ENCODE measurements around the gene ERF. TPM values are rescaled to one million over a fixed set of nuclear protein-coding genes. Genes with fewer than 3 reads are reported as not detected.

Gene ERF
- total RNA-seq, 1 donor from 2014 or later: 19.2 TPM

DNA sequence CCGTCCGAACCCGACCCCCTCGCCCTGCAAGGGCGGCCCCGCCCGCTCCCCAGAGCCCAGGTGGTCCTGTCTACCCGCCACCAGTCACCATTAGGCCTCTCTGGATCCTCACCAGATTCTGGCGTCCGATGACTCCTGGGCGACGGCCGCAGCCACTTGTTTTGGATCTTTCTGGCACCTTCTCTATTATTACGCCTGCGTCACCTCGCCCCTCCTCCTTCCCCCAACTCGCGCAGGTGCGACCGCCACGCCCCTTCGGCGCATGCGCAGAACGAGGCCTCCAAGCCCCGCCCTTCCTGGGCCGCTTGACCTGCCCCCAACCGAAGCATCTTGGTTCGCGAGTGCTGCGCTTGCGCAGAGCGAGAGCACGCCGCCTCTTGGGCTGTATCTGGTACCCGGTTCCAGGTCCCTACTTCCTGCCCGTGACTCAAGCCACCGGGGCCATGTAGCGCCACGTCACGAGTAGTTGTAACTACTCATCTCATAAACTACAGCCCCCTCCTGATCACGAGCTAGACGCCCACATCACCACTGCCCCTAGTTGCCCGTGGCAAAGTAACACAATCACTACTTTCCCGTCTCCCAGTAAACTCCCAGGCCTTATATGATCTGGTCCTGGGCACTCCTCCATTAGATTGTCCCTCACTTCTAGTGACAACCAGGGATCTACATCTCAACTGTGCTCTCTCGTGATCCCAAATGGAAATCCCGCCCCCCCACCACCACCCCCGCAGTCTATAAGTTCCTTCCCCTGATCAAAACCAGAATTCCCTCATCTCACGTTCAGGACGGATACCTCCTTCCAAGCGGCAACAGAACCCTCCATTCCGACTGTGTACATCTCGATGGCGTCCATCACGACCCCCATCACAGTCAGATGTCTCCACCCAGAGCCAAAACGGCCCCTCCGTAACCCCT, 37.1 kb downstream of the ERF start, which contains the start of gene DEDD2:
DEDD2 (minus strand) TSS at position 158 of the 918 bp plus-strand sequence. CDS start 670 bp downstream, outside the sequence.
- peak; percentile 96 to 97 for DNase-seq (ENCODE audit: low read depth in 2 of 2)

DNA sequence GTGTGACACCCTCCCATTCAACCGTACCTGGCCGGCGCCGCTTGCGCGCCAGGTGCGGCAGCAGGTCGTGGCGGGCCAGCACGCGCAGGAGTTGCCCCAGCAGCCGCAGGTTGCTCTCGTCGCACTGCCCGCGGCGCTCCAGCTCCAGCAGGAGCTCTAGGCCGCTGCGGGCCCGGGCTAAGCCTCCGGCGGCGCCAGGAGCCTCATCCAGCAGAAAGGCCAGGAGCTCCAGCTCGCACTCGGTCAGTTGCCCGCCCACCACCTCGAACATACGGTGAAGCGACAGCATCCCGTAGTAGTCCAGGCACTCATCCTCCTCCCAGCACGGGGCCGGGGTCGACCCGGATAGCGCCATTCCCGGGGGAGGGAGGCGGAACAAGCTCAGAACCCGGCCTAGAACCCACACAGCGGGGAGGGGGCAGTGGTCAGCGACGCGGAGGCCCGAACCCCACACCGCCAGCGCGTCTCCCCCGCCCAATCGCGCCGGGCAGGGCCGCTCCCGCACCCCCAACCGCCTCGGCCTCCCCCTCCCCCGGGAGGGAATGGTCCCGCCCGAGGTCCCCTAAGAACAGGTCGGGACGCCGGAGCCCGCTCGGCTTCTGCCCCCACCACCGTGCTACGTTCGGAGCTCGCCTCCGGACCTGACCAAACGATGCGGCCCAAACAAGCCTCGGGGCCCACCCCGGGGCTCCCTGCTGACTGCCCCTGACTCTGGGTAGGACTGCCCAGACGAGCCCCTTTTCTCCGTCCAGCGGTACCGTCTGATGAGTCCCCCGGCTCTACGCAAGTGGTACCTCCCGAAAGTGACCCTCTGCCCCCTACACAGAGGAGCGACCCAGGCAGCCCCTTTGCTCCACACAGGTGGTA, 38.0 kb downstream of the ERF start:
- peak; percentile 39 to 52 for DNase-seq (ENCODE audit: low read depth in 2 of 2)

DNA sequence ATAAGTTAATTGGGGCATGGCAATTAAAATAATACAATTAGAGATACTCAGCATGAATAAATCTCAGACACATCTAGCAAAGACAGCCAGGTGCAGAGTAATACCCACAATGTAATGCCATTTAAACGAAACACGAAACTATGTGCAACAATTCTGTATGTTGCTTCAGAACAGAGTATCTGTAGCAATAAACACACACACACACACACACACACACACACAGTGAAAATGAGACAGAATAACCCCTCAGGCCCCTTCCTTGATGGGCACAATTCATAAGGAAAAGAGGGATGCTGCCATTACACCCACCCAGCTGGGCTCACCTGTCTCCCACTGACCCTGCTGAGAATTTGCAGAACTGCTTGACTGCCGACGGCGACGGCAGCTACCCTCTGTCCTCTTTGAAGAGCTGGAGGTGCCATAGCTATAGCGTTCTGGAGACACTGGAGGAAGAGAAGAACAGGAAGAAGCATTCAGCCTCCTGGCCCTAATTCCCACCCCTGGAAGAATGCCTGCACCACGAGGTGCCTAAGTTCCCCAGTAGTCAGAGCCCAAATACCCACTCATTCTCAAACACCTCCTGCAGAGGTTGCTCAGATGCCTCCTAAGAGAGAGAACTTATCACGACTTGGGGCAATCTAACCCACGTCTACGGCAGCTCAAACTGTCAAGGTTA, 40.0 kb downstream of the ERF start:
- DNase-seq (ENCODE audit: low read depth in 2 of 2): no peak

DNA sequence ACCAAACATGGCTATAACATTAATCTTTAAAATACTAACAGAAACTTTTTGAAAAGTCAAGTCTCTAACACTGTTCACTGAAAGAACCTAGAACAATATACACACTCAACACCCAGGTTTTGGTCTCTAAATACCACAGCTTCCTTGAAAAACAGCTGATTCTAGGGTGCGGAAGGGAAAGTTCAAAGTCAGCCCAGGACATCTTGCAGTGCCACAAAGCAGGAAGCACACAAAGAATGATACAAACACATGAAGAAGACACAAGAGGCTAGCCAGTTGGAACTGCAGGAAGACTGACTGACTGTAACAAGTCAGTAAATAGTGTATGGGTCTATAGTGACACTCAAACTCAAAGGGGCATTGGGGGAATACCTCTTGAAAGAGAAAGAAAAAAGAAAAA, 42.0 kb downstream of the ERF start:
- no peak for DNase-seq (ENCODE audit: low read depth in 2 of 2)

DNA sequence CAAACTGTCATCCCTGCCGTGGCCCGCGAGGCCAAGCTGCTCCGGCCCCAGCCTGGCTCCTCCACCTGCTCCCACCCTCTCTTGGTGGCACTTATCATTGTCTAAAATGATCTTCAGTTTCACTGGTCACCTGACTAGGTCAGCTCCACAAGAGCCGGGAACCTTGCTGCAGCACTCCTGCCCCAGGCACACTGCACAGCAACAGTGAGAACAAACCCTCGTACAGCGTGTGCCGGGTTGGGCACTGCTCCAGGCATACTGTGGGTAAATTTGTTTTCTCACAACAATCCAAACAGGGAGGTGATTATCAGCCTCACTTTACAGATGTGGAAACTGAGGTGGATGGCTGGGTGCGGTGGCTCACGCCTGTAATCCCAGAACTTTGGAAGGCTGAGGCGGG, 46.3 kb downstream of the ERF start:
- DNase-seq (ENCODE audit: low read depth in 2 of 2): no peak

DNA sequence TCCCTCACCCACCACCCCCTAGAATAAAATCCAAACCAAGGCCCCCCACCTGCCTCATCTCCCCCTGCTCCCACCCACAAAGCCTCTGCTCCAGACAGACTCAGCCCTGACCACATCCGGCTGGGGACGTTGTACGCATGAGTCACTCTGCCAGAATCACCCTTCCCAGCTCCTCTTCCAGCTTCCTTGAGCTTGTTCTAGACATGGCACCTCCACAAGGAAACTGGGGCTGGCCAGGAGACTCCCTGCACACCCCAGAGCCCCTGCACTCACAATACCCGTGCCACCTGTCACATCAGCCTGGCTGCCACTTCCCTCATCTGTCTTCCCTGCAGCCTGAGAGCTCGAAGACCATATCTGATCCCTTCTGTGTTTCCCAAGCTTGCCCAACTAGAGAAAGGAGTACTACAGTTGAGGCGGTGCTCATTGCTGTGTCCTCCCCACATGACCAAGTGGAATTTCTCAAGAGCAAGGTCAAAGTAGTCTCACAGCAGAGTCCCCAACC, 47.1 kb downstream of the ERF start:
- peak in 1 of 2 donors; percentile 85 for DNase-seq (ENCODE audit: low read depth in 2 of 2)

DNA sequence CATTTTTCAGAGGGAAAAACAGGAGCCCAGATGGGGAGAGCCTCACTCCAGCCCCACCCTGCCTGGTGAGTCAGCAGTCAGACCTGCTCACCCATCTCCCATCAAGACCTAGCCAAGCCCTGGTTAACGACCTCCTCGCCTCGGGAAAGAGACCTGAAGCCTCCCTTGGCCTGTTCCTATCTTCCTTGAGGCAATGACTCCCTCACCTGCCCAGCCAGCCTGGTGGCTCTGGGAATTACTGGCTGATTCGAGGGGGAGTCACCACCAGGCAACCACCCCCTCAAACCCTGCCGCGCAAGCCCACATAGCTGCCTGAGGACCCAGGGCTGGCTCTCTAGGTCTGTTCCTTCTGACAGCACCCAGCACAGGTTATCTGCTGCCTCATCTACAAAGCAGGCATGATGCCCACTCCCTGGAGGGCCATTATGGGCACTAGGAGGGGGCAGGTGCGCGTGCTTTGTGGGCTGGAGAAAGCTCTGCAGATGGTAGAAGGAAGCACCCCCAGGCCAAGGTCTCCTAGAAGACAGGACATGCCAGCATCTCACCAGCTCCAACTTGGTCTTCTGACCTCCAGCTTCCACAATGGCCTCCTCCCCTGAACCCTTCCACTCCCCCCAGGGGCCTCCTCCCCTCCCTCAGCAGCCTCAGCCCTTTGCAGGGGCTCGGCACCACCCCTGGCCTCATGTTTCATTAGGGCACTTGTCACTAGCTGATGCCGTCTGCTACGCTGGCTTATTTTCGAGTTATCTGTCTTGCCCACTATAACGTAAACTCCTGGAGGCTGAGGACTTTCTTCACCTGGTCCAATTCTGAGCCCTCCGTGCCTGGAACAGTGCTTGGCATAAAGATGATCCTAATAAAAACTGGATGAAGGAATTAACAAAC, 47.8 kb downstream of the ERF start:
- DNase-seq (ENCODE audit: low read depth in 2 of 2): peak in 1 of 2 donors; percentile 26

DNA sequence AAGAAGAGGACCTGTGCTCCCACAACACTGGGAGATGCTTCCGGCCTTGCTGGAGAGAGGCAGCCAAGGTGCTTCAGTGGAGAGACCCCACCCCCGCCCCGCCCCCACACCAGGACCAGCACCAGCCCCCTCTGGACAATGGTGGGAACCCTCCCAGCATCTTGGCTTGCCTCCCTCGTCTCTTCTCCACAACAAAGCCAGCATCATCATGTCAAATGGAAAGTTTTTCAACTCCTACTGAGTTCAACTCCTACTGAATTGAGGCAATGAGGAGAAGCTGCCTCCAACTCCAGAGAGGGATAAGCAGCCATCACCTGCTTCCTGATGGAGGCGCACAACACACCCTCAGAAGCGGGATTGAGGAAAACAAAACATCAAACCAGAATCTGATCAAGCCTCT, 50.3 kb downstream of the ERF start:
- DNase-seq (ENCODE audit: low read depth in 2 of 2): no peak

DNA sequence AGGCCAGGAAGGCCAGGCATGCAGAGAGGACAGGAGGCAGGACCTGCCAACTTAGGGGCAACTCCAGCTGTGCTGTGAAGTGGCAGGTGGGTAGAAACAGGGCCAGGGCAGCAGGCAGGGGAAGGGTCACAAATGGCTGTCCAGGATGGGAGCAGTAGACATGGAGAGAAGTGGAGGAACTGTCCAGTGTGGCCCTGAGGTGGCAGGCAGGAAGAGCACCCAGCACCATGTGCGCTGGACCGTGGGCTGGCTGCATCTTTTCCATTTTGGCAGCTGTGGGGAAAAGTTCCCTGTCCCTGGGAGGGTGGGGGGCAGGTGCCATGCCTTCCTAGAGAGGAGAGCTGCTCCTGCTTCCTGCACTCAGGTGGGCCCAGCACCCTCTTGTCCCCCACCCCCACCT, 51.2 kb downstream of the ERF start:
- DNase-seq (ENCODE audit: low read depth in 2 of 2): no peak

DNA sequence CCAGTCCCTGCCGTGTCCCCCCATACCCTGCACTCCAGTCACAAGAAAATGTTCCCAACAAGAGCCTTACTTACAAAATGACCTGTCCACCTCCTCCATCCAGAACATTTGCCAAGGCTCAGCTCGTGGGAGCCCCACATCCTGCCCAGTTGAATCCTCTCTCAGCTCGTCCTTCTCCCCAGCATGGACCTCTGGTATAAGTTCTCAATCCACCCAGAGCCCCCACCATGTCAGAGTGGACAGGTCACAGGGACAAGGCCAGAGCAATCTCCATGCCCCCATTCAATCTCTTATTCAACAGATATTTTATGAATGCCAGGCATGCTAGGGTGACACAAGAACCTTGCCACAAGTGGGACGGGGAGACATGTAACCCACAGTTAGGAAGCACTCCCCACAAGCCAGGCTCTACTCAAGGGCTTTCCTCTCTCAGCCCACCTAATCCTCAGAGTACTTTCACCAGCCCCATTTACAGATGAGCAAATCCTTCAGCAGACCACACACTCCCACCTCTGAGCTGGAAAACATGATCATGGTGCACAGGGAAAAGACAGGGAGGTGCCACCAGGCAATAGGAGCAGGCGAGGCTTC, 52.5 kb downstream of the ERF start:
- DNase-seq (ENCODE audit: low read depth in 2 of 2): no peak

DNA sequence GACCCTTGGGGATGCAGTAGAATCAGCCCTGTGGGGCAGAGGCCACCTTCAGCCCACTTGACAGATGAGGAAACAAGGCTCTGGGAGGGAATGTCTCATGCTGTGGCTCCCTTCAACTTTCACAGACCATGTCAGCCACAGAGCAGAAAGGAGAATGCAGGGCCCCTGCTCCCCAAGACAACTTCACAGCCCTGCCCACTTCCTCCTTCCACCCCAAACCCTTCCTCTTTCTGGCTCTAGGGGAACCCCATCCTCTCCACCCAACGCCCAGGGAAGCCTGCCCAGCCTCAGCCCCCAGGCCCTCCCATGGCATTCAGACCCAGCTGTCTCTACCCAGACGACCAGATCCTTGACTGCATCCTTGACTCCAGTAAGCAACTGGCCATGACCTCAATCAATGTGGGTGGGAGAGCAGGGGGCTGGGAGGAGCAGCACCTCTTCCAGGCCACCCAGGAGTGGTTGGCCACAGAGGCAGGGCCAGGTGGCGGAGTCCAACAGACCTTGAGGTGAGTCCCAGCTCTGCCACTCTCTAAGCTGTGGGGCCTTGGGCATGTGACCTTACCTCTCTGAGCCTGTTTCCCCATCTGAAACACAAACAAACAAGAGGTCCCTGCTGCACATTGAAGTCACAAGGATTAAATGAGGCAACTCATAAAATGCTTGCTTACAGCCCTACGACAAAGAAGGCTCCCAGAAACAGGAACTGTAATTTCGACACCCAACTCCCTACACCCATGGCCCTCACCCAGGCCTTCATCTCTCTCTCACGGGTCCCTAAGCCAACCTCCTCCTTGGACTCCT, 53.2 kb downstream of the ERF start:
- DNase-seq (ENCODE audit: low read depth in 2 of 2): no peak

DNA sequence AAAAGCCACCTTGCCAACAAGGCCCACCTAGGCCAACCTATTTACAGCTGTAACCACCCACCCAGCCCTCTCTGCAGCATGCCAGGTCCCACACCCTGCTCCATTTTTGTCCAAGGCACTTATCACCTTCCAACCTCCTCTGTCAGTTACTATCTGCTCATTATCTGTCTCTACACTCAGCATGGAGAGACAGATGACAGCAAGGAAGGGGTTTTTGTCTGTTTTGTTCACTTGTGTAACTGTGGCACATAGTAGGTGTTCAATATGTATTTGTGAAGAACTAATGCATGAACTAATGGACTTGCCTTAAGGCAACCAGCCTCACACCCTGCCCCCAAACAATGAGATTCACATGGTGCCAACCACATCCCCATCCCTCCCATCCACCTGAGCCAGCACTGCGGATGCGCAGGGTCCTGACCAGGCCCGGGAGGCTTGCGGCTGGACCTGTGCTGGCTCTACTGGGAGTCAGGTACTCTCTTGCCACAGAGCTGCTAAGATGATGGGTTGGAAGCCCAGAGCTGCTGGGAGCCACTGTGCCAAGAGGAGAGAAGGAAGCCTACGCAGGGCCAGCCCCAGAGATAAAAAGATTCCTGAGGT, 54.7 kb downstream of the ERF start:
- no peak for DNase-seq (ENCODE audit: low read depth in 2 of 2)

DNA sequence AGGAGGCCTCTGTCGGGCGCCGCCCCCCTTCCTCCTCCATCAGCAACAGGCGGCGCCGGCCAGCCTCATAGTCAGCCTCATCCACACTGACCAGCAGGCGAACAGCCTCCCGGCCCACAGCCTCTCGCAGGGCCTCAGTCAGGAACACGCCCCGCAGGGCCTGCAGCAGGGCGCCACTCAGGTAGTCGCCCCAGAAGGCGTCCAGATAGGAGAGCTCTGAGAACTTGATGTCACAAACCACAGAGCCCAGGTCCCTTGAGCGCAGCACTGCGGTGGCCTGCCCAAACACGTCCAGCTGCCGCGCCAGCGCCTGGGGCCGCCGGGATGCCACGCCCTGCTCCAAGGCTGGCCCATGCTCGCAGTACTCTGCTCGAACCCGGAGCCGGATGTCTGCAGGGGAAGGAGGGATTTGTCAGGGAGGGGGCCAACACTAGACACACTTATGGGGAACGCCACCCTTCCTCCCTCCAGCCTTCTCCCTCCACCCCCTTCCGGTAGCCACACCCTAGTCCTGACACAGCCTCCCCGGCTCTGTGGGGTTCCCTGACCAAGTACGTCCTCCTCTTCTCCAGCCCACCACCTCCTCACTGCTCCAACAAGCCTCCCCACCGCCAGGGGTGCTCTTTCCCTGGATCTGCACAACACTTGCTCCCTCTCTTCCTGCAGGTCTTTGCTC, 55.4 kb downstream of the ERF start:
- no peak for DNase-seq (ENCODE audit: low read depth in 2 of 2)

DNA sequence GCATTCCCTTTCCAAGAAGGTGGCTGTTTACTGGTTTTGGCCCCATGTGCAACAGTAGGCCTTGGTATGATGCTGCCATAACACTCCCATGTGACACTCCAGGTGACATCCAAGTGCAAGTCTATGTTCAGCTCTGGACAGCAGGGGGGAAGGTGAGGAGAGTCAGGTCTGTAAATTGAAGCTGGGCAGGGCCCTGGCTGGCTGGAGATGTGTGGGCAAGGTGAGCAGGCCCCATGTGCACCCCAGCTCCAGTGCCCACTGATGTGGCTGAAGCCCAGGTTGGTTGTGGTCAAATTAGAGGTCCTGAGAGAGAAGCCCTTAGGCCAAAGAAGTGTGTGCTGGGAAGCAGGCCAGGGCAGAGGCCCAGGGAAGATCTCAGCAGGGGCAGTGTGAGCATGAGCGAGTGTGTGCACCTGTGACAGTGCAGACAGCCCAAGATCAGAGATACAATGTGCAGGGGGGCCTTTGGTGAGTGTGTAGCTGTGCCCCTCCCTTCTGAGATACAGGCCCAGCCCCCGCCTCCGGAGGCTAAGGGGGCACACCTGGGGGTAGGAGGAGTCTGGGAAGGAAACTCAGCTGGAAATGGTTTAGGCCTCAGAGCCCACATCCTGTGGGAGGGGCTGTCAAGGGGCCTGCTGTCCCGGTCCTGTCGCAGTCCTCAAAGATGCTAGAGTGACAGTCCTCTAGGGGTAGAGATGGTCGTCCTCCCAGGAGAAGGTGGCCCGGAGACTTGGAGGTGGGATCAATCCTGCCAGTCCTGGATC, 56.1 kb downstream of the ERF start:
- no peak for DNase-seq (ENCODE audit: low read depth in 2 of 2)

Data from lung microvascular endothelial cell (primary cell).